ENCODE results near the gene L1TD1.

DNA sequence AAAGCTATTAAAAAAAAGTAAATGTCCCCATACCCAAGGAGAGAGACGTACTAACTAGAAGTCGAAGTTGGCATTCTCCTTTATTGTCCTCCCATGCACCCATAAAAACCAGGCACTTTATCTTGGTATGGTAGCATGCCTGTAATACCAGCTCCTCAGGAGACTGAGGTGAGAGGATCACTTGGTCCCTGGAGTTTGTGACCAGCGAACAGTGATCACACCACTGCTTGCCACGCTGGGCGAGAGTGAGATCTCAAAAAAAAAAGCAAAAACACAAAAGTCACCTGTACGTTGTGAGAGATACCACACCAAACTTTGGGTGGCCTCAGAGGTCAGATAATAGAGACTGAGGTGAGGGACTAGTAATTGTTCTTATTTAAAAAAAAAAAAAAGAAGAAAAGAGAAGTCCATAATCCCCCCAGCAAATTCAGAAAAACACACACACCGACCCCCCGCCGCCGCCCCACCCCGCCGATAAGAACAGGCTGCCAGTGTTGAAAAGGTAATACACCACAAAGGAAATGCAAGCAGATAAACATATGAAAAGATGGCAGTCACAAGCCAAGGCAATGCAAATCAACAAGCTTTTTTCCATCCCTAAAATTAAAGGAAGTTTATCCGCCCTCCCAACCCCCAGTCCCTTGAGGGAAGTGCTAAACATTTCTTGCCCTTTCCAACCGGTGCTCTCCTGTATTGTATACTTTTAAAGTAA, 3.6 kb downstream of the L1TD1 start:
- TF ChIP-seq, protein P1, sequence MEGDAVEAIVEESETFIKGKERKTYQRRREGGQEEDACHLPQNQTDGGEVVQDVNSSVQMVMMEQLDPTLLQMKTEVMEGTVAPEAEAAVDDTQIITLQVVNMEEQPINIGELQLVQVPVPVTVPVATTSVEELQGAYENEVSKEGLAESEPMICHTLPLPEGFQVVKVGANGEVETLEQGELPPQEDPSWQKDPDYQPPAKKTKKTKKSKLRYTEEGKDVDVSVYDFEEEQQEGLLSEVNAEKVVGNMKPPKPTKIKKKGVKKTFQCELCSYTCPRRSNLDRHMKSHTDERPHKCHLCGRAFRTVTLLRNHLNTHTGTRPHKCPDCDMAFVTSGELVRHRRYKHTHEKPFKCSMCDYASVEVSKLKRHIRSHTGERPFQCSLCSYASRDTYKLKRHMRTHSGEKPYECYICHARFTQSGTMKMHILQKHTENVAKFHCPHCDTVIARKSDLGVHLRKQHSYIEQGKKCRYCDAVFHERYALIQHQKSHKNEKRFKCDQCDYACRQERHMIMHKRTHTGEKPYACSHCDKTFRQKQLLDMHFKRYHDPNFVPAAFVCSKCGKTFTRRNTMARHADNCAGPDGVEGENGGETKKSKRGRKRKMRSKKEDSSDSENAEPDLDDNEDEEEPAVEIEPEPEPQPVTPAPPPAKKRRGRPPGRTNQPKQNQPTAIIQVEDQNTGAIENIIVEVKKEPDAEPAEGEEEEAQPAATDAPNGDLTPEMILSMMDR (IDR thresholded peaks at IDR 0.05; ENCODE audit: low read depth, low read length), result no peak
- TF ChIP-seq POLR2A (IDR thresholded peaks at IDR 0.05; ENCODE audit: extremely low read depth, insufficient read length), result no peak
- TF ChIP-seq, protein P2, sequence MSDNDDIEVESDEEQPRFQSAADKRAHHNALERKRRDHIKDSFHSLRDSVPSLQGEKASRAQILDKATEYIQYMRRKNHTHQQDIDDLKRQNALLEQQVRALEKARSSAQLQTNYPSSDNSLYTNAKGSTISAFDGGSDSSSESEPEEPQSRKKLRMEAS (IDR thresholded peaks at IDR 0.05; ENCODE audit: low read depth, low read length), result no peak

All from NB4 (cell line).